Upper lobe of right lung (tissue), 1 donor: ENCODE data around the gene C2CD2L. TPM values are rescaled to one million over a fixed set of nuclear protein-coding genes. Genes with fewer than 3 reads are reported as not detected.

Experiments
- ATAC-seq: fragments of 200-7000 bp; cut with Tn5 transposase; one replicate; pipeline ENCODE4 v1.9.1; 2020; ENCODE audit warnings: mild to moderate bottlenecking, moderate library complexity
- DNase-seq: peaks from one replicate; pipeline ENCODE4 v3.0.0-alpha.2; 2020
- H3K27ac ChIP-seq: fragments of 200-600 bp; one replicate; pipeline ENCODE4 v1.8.0; 2022
- H3K27me3 ChIP-seq: fragments of 200-600 bp; one replicate; pipeline ENCODE4 v1.8.0; 2022; ENCODE audit warnings: mild to moderate bottlenecking
- H3K36me3 ChIP-seq: fragments of 200-600 bp; one replicate; pipeline ENCODE4 v1.8.0; 2022
- H3K4me1 ChIP-seq: fragments of 200-600 bp; one replicate; pipeline ENCODE4 v1.8.0; 2022
- H3K4me3 ChIP-seq: fragments of 200-600 bp; one replicate; pipeline ENCODE4 v1.8.0; 2022; ENCODE audit warnings: mild to moderate bottlenecking
- H3K9me3 ChIP-seq: fragments of 200-600 bp; one replicate; pipeline ENCODE4 v1.8.0; 2022
- intact Hi-C: fragments of 100-400 bp; cut with DNase I; formaldehyde crosslinking; loops from one replicate; pipeline ENCODE4 v1.11.0; 2022
- total RNA-seq: library from RNA; stranded (reverse); fragmentation: NEBNext Ultra II Directional; extraction: Animal tissue kit (Norgen Biotek cat#: 25700); gene quantifications from one replicate; pipeline ENCODE4 v1.2.1, GENCODE V29; 2021
- TF ChIP-seq, protein P1 (sequence below): fragments of 200-600 bp; IDR thresholded peaks from one replicate; pipeline ENCODE4 v1.8.0; 2022; ENCODE audit warnings: antibody characterized with exemption
- donor health status: DM: no; HTN: yes; CAD: no; lungs with severe emphysema.

Gene C2CD2L
- total RNA-seq, 1 donor from 2014 or later, result 20.3 TPM

DNA sequence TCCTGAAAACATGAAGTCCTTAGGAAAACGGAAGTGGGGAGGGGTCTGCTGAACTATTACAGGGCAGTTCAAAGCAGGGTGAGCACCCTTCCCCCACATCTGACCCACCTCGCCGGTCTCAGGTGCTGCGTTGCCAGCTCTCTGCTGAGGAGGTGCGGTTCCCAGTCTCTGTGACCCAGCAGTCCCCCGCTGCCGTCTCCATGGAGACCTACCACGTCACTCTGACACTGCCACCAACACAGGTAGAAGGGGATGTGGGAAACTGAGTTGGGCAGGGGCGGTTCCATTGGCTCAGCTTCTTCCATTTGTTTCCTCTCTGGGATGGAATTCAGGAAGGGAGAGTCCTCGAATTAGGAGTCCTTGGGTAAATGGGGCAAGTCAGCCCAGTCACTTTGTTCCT lies 3.3 kb downstream of the C2CD2L start:
- H3K9me3 ChIP-seq, result no peaks in the 10 kb centered on the region
- no peaks in the 10 kb centered on the region for H3K27me3 ChIP-seq
- DNase-seq (no peak), ATAC-seq (no peak)
- peaks cover 22% of the 10 kb centered on the region for H3K4me1 ChIP-seq
- H3K4me3 ChIP-seq, result no peak overlapping the region
- H3K36me3 ChIP-seq, result peaks cover 42% of the 10 kb centered on the region
- intact Hi-C loops, result no loop called here
- TF ChIP-seq, protein P1, sequence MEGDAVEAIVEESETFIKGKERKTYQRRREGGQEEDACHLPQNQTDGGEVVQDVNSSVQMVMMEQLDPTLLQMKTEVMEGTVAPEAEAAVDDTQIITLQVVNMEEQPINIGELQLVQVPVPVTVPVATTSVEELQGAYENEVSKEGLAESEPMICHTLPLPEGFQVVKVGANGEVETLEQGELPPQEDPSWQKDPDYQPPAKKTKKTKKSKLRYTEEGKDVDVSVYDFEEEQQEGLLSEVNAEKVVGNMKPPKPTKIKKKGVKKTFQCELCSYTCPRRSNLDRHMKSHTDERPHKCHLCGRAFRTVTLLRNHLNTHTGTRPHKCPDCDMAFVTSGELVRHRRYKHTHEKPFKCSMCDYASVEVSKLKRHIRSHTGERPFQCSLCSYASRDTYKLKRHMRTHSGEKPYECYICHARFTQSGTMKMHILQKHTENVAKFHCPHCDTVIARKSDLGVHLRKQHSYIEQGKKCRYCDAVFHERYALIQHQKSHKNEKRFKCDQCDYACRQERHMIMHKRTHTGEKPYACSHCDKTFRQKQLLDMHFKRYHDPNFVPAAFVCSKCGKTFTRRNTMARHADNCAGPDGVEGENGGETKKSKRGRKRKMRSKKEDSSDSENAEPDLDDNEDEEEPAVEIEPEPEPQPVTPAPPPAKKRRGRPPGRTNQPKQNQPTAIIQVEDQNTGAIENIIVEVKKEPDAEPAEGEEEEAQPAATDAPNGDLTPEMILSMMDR, result no peak
- no peak overlapping the region for H3K27ac ChIP-seq

DNA sequence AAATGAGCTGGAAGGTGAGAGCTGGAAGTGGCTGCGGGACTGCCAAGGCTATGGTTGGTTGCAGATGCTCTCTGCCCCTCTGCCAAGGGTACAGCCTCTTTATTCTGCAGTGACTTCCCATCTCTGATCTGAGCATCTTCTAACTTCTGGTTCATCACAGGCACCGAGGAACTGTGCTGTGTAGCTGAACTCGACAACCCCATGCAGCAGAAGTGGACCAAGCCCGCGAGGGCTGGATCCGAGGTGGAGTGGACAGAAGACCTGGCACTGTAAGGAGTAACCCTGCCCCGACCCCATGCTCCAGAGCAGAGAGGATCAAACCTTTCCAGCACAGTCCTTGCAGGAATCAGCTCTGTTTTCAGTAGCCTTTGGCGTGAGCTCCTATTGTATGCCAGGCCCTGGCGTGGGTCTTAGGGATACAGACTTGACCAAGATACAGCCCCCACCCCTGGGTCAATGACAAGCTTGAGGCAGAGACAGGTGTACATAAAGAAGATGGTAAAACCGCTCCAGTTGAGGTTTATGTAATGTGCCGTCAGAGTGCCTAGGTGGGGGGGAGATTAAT lies 4.3 kb downstream of the C2CD2L start:
- intact Hi-C loops, result no loop called here
- H3K4me3 ChIP-seq, result no peak overlapping the region
- ATAC-seq (no peak), DNase-seq (no peak)
- H3K36me3 ChIP-seq, result peaks cover 51% of the 10 kb centered on the region
- peaks cover 19% of the 10 kb centered on the region for H3K4me1 ChIP-seq
- no peaks in the 10 kb centered on the region for H3K9me3 ChIP-seq
- H3K27me3 ChIP-seq, result no peaks in the 10 kb centered on the region
- TF ChIP-seq, protein P1, result no peak
- no peak overlapping the region for H3K27ac ChIP-seq

DNA sequence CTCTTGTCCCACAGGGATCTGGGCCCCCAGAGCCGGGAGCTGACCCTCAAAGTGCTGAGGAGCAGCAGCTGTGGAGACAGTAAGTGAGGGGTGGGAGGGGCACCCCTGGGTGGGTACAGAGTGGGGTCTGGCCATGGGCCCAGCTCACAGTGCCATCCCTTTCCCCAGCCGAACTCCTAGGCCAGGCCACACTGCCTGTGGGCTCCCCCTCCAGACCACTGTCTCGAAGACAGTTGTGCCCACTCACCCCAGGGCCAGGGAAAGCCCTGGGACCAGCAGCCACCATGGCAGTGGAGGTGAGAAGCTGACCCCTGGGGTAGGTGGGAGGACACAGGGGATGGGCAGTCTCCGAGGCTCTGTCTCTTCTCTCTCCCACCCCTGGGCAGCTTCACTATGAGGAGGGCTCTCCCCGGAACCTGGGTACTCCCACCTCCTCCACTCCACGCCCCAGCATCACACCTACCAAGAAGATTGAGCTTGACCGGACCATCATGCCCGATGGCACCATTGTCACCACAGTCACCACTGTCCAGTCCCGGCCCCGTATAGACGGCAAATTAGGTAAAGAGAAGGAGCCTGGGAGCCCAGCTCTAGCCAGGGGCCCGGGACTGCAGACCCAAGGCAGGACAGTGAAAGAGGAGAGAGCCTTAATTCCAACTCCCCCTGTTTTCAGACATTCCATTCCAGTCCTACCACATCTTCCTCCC lies 5.3 kb downstream of the C2CD2L start:
- no peak overlapping the region for H3K27ac ChIP-seq
- peaks cover 14% of the 10 kb centered on the region for H3K4me1 ChIP-seq
- ATAC-seq, result no peak
- H3K27me3 ChIP-seq, result no peaks in the 10 kb centered on the region
- no peak overlapping the region for H3K4me3 ChIP-seq
- intact Hi-C loops, result no loop called here
- DNase-seq, result no peak
- H3K36me3 ChIP-seq, result peaks cover 55% of the 10 kb centered on the region
- H3K9me3 ChIP-seq, result no peaks in the 10 kb centered on the region
- TF ChIP-seq, protein P1, result no peak

DNA sequence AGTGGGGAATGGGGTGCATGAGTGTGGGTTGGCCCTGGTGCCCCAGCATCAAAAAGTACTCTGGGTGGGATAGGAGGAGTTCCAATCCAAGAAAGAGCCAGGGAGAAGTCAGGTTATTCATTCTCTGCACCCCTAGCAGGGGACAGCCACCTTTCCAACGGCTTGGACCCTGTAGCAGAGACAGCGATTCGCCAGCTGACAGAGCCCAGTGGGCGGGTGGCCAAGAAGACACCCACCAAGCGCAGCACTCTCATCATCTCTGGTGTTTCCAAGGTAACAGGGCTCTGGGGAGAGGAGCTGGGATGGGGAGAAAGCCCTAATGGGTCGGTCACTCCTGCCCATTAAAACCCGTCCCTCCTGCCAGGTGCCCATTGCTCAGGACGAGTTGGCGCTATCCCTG lies 6.6 kb downstream of the C2CD2L start:
- intact Hi-C loops, result no loop called here
- no peak overlapping the region for H3K4me3 ChIP-seq
- H3K27me3 ChIP-seq, result no peaks in the 10 kb centered on the region
- H3K36me3 ChIP-seq, result peaks cover 55% of the 10 kb centered on the region
- H3K27ac ChIP-seq, result no peak overlapping the region
- H3K9me3 ChIP-seq, result no peaks in the 10 kb centered on the region
- TF ChIP-seq, protein P1, result no peak
- ATAC-seq (no peak), DNase-seq (no peak)
- peaks cover 8% of the 10 kb centered on the region for H3K4me1 ChIP-seq

DNA sequence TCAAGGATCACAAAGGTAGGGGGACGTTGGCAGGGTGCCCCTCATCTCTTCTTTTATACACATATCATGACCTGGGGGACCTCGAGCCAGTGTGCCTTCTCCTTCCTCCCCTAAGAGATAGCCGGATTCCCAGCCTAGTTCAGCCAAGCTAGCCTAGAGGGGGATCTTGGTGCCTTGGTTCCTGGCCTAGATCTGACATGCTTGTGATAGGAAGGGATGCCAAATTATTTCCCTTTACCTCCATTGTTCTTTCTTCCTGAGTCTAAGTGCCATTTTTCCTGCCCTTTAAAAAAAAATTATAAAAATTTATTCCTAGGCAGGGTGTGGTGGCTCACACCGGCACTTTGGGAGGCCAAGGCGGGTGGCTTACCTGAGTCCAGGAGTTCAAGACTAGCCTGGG lies 7.2 kb downstream of the C2CD2L start:
- Histone ChIP-seq H3K4me1 (peaks cover 1% of the 10 kb centered on the region), H3K9me3 (no peaks in the 10 kb centered on the region), H3K4me3 (no peak overlapping the region), H3K36me3 (peaks cover 55% of the 10 kb centered on the region), H3K27me3 (no peaks in the 10 kb centered on the region), H3K27ac (no peak overlapping the region)
- ATAC-seq, result no peak
- TF ChIP-seq, protein P1, result no peak
- no peak for DNase-seq
- intact Hi-C loops, result no loop called here
